GM18520 (cell line): ENCODE data around the gene LAMB3.

Experiments used
- ATAC-seq: cut with Tn5 transposase; IDR thresholded peaks from one replicate; pipeline ENCODE4 v1.9.1; 2021; ENCODE audit not compliant: unreplicated experiment

LAMB3 gene

DNA sequence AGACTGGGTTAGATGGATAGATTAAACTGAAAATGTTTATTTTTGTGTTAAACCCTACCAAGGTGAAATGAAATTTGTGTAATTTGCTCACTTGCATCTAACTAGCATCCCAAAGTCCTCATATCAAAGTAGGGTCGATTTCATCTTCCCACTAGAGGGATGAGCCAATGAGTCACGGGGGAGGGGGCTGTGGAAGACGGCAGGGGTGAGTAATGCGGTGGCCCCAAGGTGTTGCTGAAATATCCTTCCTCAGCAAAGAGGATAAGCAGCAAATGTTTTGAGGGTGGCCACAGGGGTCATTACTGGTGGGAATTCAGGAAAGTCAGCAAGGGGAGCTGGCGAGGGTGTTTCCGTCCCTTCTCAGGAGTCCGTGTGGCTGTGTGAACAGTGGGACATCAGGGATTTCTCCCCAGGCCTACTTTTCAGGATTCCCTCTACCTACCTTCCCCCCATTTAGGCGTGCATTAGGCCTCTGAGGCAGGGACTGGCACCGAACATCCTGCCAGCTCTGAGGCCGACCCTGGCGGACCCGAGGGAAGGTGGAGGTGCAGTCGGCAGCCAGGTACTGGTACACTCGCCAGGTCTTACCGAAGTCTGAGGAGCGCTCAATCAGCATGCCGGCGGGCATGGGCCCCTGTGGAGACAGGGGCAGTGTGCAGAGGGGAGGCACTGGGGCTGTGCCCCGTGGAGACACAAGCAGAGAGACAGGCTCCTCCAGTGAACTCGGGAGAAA lies 18.1 kb downstream of the LAMB3 start:
- no peak for ATAC-seq

- ATAC-seq: no peak
These were observed 18.8 kb downstream of the LAMB3 start for GRCh38 chr1:209633335-209633997.

GRCh38 chr1:209630383-209631225 lies 21.6 kb downstream of the LAMB3 start:
- no peak for ATAC-seq

DNA sequence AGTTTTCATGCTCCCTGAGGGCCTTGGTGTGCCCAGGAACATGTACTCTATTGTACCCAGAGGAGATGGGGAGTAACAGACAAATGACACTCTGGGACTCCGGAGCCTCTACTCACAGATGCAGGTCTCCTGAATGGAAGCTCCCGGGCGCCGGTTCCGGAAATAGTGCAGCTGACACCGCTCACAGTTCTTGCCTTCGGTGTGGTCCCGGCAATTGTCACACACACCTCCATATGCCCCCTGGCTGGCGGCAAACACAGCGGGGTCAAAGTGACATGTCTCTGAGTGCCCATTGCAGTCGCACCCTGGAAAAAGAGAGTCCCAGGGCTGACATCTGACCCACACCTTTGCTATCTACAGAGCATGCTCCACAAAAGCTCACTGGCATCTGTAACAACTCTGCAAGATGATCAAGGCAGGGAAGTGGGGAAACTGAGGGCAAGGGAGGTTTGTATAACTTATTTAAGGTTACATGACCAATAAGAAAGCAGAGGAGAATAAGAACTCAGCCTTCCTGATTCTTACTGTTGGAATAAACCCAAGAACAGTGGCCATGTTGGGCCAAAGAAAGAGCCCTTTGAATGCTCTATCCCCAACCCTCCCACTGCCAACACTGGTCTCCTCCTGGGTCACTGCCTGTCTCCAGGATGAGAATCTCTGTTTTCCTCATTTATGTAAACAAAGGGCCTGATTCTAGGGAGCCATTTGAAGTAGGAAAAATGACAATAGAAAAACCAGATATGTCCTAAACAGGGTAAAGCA lies 22.4 kb downstream of the LAMB3 start:
- ATAC-seq: no peak

DNA sequence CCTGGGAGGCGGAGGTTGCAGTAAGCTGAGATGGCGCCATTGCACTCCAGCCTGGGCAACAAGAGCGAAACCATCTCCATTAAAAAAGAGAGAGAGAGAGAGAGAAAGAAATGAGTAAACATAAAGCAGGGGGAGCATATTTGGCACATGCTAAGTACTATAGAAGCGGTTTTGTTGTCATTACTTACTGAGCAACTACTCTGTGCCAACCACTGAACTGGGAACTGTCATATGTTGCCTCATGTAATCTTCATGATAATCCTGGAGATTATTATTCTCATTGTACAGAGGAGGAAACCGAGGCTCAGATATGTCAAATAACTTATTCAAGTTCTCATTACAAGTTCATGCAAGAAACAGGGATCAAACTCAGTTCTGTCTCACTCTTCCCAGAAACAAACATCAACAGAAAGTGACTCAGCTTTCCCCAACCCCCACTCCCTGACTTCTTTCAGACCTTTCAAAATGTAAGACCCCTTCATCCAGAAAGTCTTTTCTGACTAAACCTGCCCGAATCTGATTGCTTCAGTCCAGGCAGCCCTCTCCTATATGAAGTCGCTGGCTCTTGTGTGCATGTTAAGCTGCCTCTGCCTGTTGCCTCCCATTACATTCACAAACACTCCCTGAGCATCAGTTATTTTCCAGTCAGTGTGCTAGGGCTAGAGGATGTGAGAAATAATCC lies 23.5 kb downstream of the LAMB3 start:
- no peak for ATAC-seq

- ATAC-seq: peak; percentile 63
These were observed 24.5 kb downstream of the LAMB3 start for GRCh38 chr1:209627732-209628196.

- ATAC-seq: no peak
These were observed 25.0 kb downstream of the LAMB3 start for GRCh38 chr1:209627027-209627731.

- no peak for ATAC-seq
These were observed 25.7 kb downstream of the LAMB3 start for GRCh38 chr1:209626346-209627026.

GRCh38 chr1:209625791-209626285 lies 26.4 kb downstream of the LAMB3 start:
- ATAC-seq: no peak

DNA sequence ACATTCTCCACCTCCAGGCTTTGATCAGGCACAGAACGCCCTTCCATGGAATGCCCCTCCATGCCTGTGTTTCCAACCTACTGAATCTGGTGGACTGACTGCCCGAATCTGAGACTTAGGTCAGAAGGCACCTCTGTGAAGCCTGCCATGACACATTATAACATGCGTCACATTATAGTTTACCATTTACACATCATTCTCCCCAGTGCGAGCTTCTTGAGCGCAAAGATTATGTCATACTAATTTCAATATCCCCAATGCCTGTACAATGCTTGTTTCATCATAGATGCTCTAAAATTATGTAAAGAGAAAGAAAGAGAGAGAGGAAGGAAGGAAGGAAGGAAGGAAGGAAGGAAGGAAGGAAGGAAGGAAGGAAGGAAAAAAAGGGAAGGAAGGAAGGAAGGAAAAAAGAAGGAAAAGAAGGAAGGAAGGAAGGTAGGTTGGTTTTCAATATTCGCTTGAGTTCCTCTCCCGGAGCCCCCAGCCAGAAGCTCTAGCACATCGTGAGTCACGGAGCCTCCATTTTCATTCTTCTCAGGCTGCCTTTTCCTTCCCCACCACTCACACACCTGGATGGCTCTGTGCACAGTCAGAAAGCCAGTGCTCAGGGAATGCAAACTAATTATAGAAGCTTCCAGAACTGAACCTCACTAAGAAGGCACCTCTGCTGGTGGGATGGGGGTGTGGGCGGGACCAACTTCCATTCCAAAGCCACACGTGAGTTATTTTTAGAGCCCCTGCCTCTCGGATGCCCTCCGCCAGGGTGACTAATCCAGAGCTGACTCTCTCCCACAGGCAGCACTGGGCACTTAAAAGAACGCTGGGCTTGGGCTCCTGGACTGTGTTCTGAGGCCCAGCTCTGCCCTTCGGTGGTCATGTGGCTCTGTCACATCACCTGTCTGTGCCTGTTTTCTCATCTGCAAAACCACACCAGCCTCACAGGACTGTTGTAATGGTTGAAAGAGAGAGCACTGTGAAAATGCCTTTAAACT lies 27.4 kb downstream of the LAMB3 start:
- no peak for ATAC-seq

GRCh38 chr1:209622841-209623829 lies 29.1 kb downstream of the LAMB3 start:
- no peak for ATAC-seq

GRCh38 chr1:209621741-209622655 lies 30.2 kb downstream of the LAMB3 start:
- no peak for ATAC-seq

- no peak for ATAC-seq
These were observed 30.9 kb downstream of the LAMB3 start for GRCh38 chr1:209621286-209621685.

GRCh38 chr1:209620487-209620884 lies 31.7 kb downstream of the LAMB3 start:
- ATAC-seq: no peak

DNA sequence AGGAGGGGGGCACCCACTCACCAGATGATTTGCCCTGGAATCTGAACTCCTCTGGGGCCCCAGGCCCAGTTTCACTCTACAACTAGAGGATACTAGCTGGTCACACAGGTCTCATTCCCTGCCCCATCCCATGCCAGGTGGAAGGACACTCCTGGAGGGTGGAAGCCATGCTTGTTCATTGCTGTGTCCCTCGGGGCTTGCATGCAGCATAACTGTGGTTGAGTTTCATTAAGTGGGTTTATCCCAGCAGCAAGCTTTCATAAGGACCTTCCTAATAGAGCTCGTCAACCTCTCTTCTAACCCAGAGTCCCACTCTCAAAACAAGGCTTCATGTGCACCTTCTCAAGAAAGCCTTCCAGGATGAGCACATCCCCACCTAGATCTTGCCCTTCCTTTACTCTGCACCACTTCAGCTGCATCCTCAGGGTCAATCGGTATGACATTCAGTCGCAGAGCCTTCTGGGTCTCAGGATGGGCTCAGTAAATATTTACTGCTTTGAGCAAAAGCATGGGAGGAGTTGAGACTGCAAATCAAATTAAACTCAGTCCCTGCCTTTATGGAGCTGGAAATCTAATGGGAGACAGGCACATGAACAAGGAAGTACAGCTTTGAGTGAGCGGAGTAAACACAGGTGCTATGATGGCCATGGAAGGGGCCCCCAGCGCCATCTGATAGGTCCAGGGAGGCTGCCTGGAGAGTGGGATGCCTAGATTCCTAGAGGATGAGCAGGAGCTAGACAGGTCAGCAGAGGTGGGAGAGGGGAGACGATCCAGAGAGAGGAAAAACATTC lies 32.3 kb downstream of the LAMB3 start:
- no peak for ATAC-seq
